ENCODE results near the gene NOP10.
"Not testable (repeated sequence)": the region's sequence is repeated elsewhere in the genome, so short reads cannot be mapped to it uniquely, and the experiment has no call there.

Gene NOP10

DNA sequence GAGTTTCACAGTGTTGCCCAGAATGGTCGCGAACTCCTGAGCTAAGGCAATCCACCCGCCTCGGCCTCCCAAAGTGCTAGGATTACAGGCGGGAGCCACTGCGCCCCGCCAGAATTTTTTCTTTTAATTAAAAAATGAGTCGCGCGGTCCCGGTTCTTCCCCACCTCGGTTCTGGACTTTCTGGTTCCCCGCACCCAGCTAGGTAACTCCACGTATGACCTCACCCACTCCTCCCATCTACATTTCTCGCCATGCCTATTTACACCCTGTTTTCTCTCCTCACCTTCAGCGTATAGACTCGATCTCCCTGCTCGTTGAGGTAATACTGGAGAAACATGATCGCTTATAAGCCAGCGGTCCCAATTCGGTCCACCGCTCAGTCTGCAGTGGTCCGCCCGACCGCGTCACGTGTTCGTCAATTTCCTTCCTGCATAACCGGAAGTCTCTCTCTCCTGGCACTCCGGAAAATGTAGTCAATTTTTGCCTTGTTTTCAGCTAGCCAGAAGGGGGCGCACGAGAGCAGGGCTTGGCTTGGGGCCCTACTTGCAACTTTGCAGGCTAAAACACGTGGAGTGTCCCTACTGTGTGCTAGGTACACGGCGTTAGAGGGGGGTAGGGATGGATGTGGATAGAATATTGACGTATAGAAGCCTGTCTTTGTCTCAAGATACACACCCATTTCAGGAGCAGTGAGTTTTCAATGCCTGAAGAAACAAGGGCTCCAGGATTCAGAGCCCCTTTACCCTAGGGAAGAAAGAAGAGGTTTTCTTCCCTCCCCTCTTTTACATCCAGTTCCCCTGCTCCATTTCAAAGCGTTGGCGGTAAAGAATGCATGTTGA, at the start of gene NOP10, which contains the start of gene NUTM1:
NOP10 (minus strand) TSS at position 400 of the 839 bp plus-strand sequence; CDS start at position 337, 63 bp downstream.
NUTM1 (plus strand) TSS at position 579 of the 839 bp plus-strand sequence. CDS start 382 bp downstream, outside the sequence.
- DNase-seq (ENCODE audit: low read depth) = peak; percentile 94

- not testable (repeated sequence) for DNase-seq (ENCODE audit: low read depth)
These were observed 46.7 kb upstream of the NOP10 start for GRCh38 chr15:34389594-34390086.

GRCh38 chr15:34381829-34382521, 39.0 kb upstream of the NOP10 start:
- not testable (repeated sequence) for DNase-seq (ENCODE audit: low read depth)

GRCh38 chr15:34380491-34380890, 37.6 kb upstream of the NOP10 start:
- not testable (repeated sequence) for DNase-seq (ENCODE audit: low read depth)

- DNase-seq (ENCODE audit: low read depth) = no peak
These were observed 33.9 kb upstream of the NOP10 start for GRCh38 chr15:34376856-34377255.

- not testable (repeated sequence) for DNase-seq (ENCODE audit: low read depth)
These were observed 32.6 kb upstream of the NOP10 start for GRCh38 chr15:34375541-34375940.

DNA sequence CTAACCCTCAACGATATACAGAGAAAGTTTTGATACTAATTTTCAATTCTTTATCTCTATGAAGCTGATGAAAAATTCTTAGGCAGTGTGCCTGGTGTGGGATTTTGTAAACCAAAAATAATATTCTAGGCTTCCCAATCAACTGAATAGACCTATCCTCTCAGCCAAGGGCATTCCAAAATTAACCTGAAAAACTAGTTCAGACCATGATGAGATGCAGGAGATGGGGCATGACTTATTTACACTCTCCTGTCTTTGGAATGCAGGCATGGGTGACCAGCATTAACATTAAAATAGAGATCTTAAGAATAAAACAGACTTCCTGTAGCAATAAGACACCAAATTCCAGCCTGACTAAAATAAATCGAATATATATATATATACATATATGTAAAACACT, 31.9 kb upstream of the NOP10 start:
- no peak for DNase-seq (ENCODE audit: low read depth)

DNA sequence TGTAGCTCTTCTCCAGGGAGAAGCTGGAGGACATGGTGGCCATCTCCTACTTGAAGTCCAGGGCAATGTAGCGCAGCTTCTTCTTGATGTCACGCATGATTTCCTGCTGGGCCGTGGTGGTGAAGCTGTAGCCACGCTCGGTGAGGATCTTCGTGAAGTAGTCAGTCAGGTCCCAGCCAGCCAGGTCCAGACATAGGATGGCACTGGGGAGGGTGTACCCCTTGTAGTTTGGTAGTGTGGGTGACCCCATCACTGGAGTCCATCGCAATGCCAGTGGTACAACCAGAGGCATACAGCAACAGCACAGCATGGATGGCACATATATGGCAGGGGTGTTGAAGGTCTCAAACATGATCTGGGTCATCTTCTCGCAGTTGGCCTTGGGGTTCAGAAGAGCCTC, 31.0 kb upstream of the NOP10 start:
- DNase-seq (ENCODE audit: low read depth) = no peak

DNA sequence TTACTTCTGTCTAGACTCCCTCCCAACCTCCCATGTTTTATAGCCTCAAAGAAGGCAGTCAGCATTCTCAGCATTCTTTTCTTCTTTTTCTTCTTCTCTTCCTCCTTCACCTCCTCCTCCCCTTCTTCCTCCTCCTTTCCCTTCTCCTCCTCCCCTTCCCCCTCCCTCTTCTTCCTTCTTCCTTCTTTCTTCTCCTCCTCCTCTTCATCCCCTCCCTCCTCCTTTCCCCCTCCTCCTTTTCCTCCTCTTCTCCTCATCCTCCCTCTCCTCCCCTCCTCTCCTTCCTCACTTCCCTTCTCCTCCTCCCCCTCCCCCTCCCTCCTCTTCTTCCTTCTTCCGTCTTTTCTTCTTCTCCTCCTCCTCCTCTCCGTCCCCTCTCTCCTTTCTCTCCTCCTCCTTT, 27.7 kb upstream of the NOP10 start:
- no peak for DNase-seq (ENCODE audit: low read depth)

- no peak for DNase-seq (ENCODE audit: low read depth)
These were observed 27.2 kb upstream of the NOP10 start for GRCh38 chr15:34370129-34370528.

GRCh38 chr15:34367101-34368081, 24.5 kb upstream of the NOP10 start, which contains the start of gene LPCAT4:
Gene LPCAT4, minus strand, starts transcription at chr15:34367196. Its CDS starts 96 bp downstream, at chr15:34367100.
- DNase-seq (ENCODE audit: low read depth) = peak; percentile 90

GRCh38 chr15:34366271-34367065, 23.5 kb upstream of the NOP10 start:
- DNase-seq (ENCODE audit: low read depth) = peak; percentile 20

DNA sequence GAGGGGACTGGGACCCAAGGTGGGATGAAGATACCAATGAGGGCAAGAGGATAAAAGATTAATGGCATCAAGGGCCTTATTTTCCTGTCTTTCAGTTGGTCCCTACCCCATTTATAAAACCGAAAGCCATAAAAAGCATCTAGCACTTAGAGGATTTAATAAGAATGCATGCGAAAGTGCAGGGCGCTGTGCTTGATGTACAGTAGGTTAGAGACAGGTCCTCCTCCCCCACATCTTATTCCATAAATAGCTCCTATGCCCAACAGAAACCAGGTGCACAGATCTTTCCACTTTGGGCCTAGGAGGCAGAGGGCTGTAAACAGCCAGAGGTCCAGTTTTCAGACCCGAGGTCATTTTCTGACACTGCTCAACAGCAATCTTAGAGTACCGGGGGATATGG, 22.9 kb upstream of the NOP10 start:
- DNase-seq (ENCODE audit: low read depth) = no peak

DNA sequence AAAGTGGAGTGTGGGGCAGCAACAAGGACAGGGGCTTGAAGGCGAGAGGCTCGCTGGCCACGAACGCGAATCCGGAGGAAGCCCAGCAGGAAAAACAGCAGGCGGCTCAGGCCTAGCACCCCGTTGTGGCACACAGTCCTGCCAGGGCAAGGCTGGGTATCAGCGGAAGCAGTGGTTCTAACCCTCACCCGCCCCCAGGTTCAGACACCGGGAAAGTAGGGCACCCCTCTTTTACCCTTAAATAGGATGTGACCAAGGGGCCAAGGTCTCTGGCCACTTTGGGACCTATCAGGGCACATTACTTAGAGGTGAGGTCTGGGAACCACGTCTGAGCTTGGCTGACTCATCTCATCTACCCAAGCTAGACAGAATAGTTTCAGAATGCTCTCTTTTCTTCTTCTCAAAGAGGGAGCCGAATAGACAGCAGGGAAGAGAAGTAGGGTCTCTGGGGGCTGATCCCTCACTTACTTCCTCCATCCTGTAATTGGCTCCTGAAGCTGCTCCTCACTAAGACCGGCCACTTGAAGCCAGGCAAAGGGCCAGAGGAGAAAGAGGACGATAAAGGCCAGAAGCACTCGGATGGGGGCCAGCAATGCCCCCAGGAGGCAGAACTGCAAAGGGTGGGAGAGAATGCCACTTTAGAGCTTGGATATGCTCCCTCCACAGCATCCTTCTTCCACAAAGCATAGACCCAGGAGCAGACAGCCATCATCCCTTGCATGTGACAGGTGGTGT, 22.3 kb upstream of the NOP10 start:
- peak; percentile 18 for DNase-seq (ENCODE audit: low read depth)

DNA sequence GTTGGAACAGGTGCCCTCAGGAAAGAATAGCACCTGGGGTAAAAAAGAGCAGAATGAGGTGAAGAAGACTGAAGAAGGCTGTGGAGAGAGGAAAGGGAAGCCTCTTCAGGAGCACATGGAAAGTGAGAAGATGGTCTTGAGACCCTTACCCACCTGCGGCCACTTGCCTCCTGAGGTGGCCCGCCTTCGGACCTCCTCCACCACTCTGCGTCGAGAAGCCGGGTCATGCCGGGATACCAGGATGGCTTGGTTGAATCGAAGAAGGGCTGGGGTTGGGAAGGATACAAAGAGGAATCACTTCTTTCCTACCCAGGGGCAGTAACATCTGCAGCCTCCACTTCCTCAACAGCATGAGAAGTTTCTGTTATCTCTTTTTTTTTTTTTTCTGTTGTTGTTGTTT, 21.1 kb upstream of the NOP10 start:
- no peak for DNase-seq (ENCODE audit: low read depth)

- no peak for DNase-seq (ENCODE audit: low read depth)
These were observed 19.3 kb upstream of the NOP10 start for GRCh38 chr15:34362047-34362773.

GRCh38 chr15:34361278-34361677, 18.3 kb upstream of the NOP10 start:
- no peak for DNase-seq (ENCODE audit: low read depth)

DNA sequence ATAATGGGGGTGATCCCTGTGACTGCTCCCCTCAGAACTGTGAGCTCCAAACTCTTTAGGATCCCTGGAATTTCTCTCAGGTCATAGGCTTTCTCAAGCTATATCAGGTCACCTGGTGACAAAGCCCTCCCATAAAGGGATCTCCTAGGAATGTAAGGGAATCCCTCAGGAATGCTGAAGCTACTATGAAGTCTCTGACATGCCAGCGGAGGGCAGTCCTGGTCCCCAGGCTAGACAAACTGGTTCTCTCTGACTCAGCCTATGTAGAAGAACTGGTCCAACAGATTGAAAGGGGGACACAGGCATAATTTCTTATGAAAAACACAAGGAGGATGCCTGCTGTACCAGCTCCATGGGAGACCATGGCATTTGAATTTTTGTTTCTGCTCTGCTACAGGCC, 17.4 kb upstream of the NOP10 start:
- no peak for DNase-seq (ENCODE audit: low read depth)

- DNase-seq (ENCODE audit: low read depth) = no peak
These were observed 16.5 kb upstream of the NOP10 start for GRCh38 chr15:34359416-34359815.

Data from iris pigment epithelial cell (primary cell).